ENCODE data around the gene TARS1.

- TF ChIP-seq CTCF (IDR thresholded peaks at IDR 0.05) (no peak), NPAS2 (CRISPR knock-in tag; IDR thresholded peaks at IDR 0.05; ENCODE audit: borderline replicate concordance) (no peak), POLR2A (IDR thresholded peaks at IDR 0.05; ENCODE audit: low read length) (no peak)
Observed at GRCh38 chr5:33432656-33433055, 8.1 kb upstream of the TARS1 start.

All from A549 (cell line).